Neural progenitor cell (in vitro differentiated cells): ENCODE data around the gene WDR70. TPM values are rescaled to one million over a fixed set of nuclear protein-coding genes. Genes with fewer than 3 reads are reported as not detected.
"Not testable (repeated sequence)": the region's sequence is repeated elsewhere in the genome, so short reads cannot be mapped to it uniquely, and the experiment has no call there.

Experiments
- DNase-seq: peaks from one replicate; pipeline ENCODE4 v3.0.0-alpha.2; 2016; ENCODE audit warnings: low spot score
- H2AFZ ChIP-seq: fragments of 200-600 bp; sonication (generic); replicated peaks from 2 replicates; pipeline ENCODE4 v1.6.1; 2016; ENCODE audit warnings: antibody characterized with exemption
- H3F3A ChIP-seq: fragments of 200-600 bp; sonication (generic); 2 replicates; pipeline ENCODE4 v1.6.1; 2016; ENCODE audit warnings: antibody characterized with exemption, low read depth
- H3K27ac ChIP-seq: fragments of 200-600 bp; sonication (generic); 2 replicates; pipeline ENCODE4 v1.5.1; 2016; ENCODE audit warnings: mild to moderate bottlenecking
- H3K27me3 ChIP-seq: fragments of 200-600 bp; sonication (generic); 2 replicates; pipeline ENCODE4 v1.6.1; 2016; ENCODE audit warnings: mild to moderate bottlenecking, moderate library complexity
- H3K36me3 ChIP-seq: fragments of 200-600 bp; sonication (generic); 2 replicates; pipeline ENCODE4 v1.5.1; 2016
- H3K4me1 ChIP-seq: fragments of 200-600 bp; sonication (generic); 2 replicates; pipeline ENCODE4 v1.6.1; 2016; ENCODE audit warnings: mixed run types
- H3K4me2 ChIP-seq: fragments of 200-600 bp; sonication (generic); 2 replicates; pipeline ENCODE4 v1.6.1; 2016
- H3K4me3 ChIP-seq: fragments of 200-600 bp; sonication (generic); 2 replicates; pipeline ENCODE4 v1.5.1; 2016
- H3K79me2 ChIP-seq: fragments of 200-600 bp; sonication (generic); 2 replicates; pipeline ENCODE4 v1.6.1; 2016; ENCODE audit warnings: low read depth
- H3K9ac ChIP-seq: fragments of 200-600 bp; sonication (generic); 2 replicates; pipeline ENCODE4 v1.6.1; 2016
- H3K9me3 ChIP-seq: fragments of 200-600 bp; sonication (generic); 2 replicates; pipeline ENCODE4 v1.5.1; 2016; ENCODE audit warnings: low read depth
- H4K20me1 ChIP-seq: fragments of 200-600 bp; sonication (generic); 2 replicates; pipeline ENCODE4 v1.6.1; 2016; ENCODE audit warnings: low read depth
- H3K27ac Mint-ChIP-seq: 3 replicates; pipeline ENCODE4 v1.8.0; 2021; ENCODE audit warnings: mixed read lengths
- H3K27me3 Mint-ChIP-seq: 2 replicates; pipeline ENCODE4 v1.8.0; 2022; ENCODE audit warnings: low read depth, mild to moderate bottlenecking, inconsistent platforms, moderate library complexity, mixed read lengths; ENCODE audit not compliant: insufficient read depth
- H3K36me3 Mint-ChIP-seq: 3 replicates; pipeline ENCODE4 v1.8.0; 2021; ENCODE audit warnings: mixed read lengths
- H3K4me1 Mint-ChIP-seq: 3 replicates; pipeline ENCODE4 v1.8.0; 2021; ENCODE audit warnings: mixed read lengths
- H3K4me3 Mint-ChIP-seq: 3 replicates; pipeline ENCODE4 v1.8.0; 2021; ENCODE audit warnings: mild to moderate bottlenecking, moderate library complexity, mixed read lengths
- H3K9me3 Mint-ChIP-seq: 3 replicates; pipeline ENCODE4 v1.8.0; 2020; ENCODE audit warnings: mixed read lengths
- EZH2 ChIP-seq: fragments of 200-600 bp; sonication (generic); IDR thresholded peaks from 2 replicates; pipeline ENCODE4 v1.6.1; 2017; ENCODE audit warnings: antibody characterized with exemption, mild to moderate bottlenecking, moderate library complexity
- EZH2phosphoT487 ChIP-seq: fragments of 200-600 bp; sonication (generic); IDR thresholded peaks from 2 replicates; pipeline ENCODE4 v1.6.1; 2017; ENCODE audit warnings: antibody characterized with exemption
- total RNA-seq: library from RNA; depleted of rRNA; stranded (reverse); fragments of >200 nt; gene quantifications from 2 replicates; pipeline ENCODE4 v1.2.3, GENCODE V29; 2015; ENCODE audit warnings: low replicate concordance
- TF ChIP-seq, protein P1 (sequence below): fragments of 200-600 bp; sonication (generic); IDR thresholded peaks from 2 replicates; pipeline ENCODE4 v1.5.1; 2017; ENCODE audit warnings: antibody characterized with exemption, mild to moderate bottlenecking

The WDR70 gene
- total RNA-seq, 1 donor from 2014 or later: 46.2 TPM

DNA sequence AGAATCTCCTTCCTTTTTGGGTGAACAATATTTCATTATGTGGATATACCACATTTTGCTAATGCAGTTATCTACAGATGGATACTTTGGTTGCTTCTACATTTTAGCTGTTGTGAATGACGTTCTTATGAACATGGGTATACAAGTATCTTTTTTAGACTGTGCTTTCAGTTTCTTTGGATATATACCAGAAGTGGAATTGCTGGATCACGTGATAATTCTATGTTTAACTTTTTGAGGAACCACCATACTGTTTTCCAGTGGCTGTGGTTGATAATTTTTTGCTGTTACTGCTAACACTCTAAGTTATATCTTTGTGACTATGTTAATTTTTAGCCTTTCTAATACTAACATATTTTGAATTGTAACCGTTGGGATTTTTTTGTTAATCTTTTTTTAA is 12.5 kb downstream of the WDR70 start:
- H3K36me3 ChIP-seq: no peaks in the 10 kb centered on the region
- no peak overlapping the region for H3K4me3 ChIP-seq
- H2AFZ ChIP-seq: no peak overlapping the region
- Mint-ChIP-seq H3K27me3 (no peaks in the 10 kb centered on the region), H3K4me1 (no peaks in the 10 kb centered on the region), H3K27ac (no peak overlapping the region), H3K4me3 (no peak overlapping the region), H3K9me3 (no peaks in the 10 kb centered on the region), H3K36me3 (peaks cover 10% of the 10 kb centered on the region)
- H3F3A ChIP-seq: no peaks in the 10 kb centered on the region
- no peaks in the 10 kb centered on the region for H3K9me3 ChIP-seq
- H3K4me1 ChIP-seq: no peaks in the 10 kb centered on the region
- DNase-seq: no peak
- TF ChIP-seq EZH2phosphoT487 (no peak), EZH2 (no peak)
- TF ChIP-seq, protein P1, sequence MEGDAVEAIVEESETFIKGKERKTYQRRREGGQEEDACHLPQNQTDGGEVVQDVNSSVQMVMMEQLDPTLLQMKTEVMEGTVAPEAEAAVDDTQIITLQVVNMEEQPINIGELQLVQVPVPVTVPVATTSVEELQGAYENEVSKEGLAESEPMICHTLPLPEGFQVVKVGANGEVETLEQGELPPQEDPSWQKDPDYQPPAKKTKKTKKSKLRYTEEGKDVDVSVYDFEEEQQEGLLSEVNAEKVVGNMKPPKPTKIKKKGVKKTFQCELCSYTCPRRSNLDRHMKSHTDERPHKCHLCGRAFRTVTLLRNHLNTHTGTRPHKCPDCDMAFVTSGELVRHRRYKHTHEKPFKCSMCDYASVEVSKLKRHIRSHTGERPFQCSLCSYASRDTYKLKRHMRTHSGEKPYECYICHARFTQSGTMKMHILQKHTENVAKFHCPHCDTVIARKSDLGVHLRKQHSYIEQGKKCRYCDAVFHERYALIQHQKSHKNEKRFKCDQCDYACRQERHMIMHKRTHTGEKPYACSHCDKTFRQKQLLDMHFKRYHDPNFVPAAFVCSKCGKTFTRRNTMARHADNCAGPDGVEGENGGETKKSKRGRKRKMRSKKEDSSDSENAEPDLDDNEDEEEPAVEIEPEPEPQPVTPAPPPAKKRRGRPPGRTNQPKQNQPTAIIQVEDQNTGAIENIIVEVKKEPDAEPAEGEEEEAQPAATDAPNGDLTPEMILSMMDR: no peak
- H3K27ac ChIP-seq: no peak overlapping the region
- H4K20me1 ChIP-seq: no peaks in the 10 kb centered on the region
- no peaks in the 10 kb centered on the region for H3K79me2 ChIP-seq
- no peak overlapping the region for H3K9ac ChIP-seq
- no peak overlapping the region for H3K4me2 ChIP-seq
- H3K27me3 ChIP-seq: no peaks in the 10 kb centered on the region

DNA sequence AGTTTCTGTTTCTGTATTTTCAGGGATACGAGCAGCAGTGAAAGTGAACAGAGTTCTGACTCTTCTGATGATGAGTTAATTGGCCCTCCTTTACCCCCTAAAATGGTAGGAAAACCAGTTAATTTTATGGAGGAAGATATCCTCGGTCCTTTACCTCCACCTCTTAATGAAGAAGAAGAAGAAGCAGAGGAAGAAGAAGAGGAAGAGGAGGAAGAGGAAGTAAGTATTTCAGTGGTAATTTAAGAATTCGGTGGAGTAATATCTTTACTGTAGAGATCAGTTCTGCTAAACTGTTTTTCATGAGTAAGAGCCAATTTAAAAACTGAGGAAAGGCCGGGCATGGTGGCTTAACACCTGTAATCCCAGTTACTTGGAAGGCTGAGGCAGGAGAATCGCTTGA is 17.2 kb downstream of the WDR70 start:
- no peaks in the 10 kb centered on the region for H3K9me3 ChIP-seq
- no peak overlapping the region for H2AFZ ChIP-seq
- no peaks in the 10 kb centered on the region for H3K27me3 Mint-ChIP-seq
- H3K9me3 Mint-ChIP-seq: no peaks in the 10 kb centered on the region
- H3K4me3 ChIP-seq: no peak overlapping the region
- no peak for DNase-seq
- H3K36me3 Mint-ChIP-seq: peaks cover 12% of the 10 kb centered on the region
- no peaks in the 10 kb centered on the region for H3K4me1 ChIP-seq
- TF ChIP-seq, protein P1: no peak
- TF ChIP-seq EZH2phosphoT487 (no peak), EZH2 (no peak)
- H3K36me3 ChIP-seq: peaks cover 3% of the 10 kb centered on the region
- H3K27ac Mint-ChIP-seq: no peak overlapping the region
- H3K79me2 ChIP-seq: no peaks in the 10 kb centered on the region
- no peak overlapping the region for H3K9ac ChIP-seq
- no peak overlapping the region for H3K4me3 Mint-ChIP-seq
- H3F3A ChIP-seq: no peaks in the 10 kb centered on the region
- no peak overlapping the region for H3K27ac ChIP-seq
- no peaks in the 10 kb centered on the region for H4K20me1 ChIP-seq
- H3K27me3 ChIP-seq: no peaks in the 10 kb centered on the region
- no peaks in the 10 kb centered on the region for H3K4me1 Mint-ChIP-seq
- no peak overlapping the region for H3K4me2 ChIP-seq

DNA sequence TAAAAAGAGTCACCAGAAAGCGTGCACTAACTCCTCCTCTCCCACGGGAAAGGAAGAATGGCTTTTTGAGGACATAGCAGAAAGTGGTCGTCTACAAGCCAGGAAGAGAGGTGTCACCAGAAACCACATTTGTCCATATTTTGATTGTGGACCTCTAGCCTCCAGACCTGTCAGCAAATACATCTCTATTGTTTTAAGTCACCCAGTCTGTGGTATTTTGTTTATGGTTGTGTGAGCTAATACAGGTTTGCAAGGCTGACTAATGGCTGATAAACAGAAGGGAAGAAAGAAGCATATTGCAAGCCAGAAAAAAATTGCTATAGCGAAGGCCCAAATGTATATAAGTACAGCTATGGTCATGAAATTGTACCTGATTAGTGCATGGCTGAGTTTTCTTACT is 21.4 kb downstream of the WDR70 start:
- H3K4me1 Mint-ChIP-seq: no peaks in the 10 kb centered on the region
- Histone ChIP-seq H3K9me3 (no peaks in the 10 kb centered on the region), H3F3A (no peaks in the 10 kb centered on the region), H3K36me3 (peaks cover 3% of the 10 kb centered on the region), H2AFZ (no peak overlapping the region), H3K4me3 (no peak overlapping the region), H3K27me3 (no peaks in the 10 kb centered on the region), H3K27ac (no peak overlapping the region), H3K79me2 (no peaks in the 10 kb centered on the region), H3K9ac (no peak overlapping the region), H3K4me1 (no peaks in the 10 kb centered on the region), H3K4me2 (no peak overlapping the region), H4K20me1 (no peaks in the 10 kb centered on the region)
- TF ChIP-seq, protein P1: no peak
- H3K27me3 Mint-ChIP-seq: no peaks in the 10 kb centered on the region
- H3K4me3 Mint-ChIP-seq: no peak overlapping the region
- DNase-seq: no peak
- no peak overlapping the region for H3K27ac Mint-ChIP-seq
- peaks cover 12% of the 10 kb centered on the region for H3K36me3 Mint-ChIP-seq
- H3K9me3 Mint-ChIP-seq: no peaks in the 10 kb centered on the region

DNA sequence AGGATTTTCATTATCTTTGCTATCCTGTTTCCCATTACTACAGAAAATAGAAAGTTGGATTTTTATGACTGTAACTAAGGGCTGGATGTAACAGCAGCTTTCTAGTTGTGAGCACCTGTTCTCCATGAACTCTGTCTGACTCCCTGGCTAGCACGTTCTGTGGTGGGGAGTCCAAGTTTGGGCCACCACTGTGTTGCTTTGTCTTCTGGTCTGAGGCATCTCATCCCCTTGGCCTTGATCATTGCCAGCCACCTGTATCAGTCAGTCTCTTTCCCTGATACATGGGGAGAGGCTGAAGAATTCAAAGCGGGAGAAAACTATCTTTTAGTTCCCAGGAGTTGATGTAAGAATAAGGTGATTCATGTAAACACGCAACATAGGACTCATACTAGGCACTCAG is 33.4 kb downstream of the WDR70 start:
- no peak for DNase-seq
- H3K27ac ChIP-seq: no peak overlapping the region
- Mint-ChIP-seq H3K9me3 (no peaks in the 10 kb centered on the region), H3K36me3 (peaks cover 10% of the 10 kb centered on the region), H3K27me3 (no peaks in the 10 kb centered on the region), H3K4me1 (no peaks in the 10 kb centered on the region), H3K4me3 (no peak overlapping the region), H3K27ac (no peak overlapping the region)
- TF ChIP-seq EZH2 (no peak), EZH2phosphoT487 (no peak)
- TF ChIP-seq, protein P1: no peak
- no peak overlapping the region for H3K4me2 ChIP-seq
- no peak overlapping the region for H3K4me3 ChIP-seq
- peaks cover 4% of the 10 kb centered on the region for H4K20me1 ChIP-seq
- no peaks in the 10 kb centered on the region for H3K36me3 ChIP-seq
- no peak overlapping the region for H3K9ac ChIP-seq
- H3F3A ChIP-seq: no peaks in the 10 kb centered on the region
- H3K9me3 ChIP-seq: no peaks in the 10 kb centered on the region
- H3K79me2 ChIP-seq: no peaks in the 10 kb centered on the region
- H2AFZ ChIP-seq: no peak overlapping the region
- no peaks in the 10 kb centered on the region for H3K27me3 ChIP-seq
- H3K4me1 ChIP-seq: no peaks in the 10 kb centered on the region

DNA sequence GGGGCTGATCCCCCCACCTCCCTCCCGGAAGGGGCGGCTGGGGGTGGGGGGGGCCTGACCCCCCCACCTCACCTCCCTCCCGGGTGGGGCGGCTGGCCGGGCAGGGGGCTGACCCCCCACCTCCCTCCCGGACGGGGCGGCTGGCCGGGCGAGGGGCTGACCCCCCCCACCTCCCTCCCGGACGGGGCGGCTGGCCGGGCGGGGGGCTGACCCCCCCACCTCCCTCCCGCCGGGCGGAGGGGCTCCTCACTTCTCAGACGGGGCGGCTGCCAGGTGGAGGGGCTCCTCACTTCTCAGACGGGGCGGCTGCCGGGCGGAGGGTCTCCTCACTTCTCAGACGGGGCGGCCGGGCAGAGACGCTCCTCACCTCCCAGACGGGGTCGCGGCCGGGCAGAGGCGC is 36.3 kb downstream of the WDR70 start:
- H3K4me3 Mint-ChIP-seq, H3K4me2 ChIP-seq, DNase-seq, H3K79me2 ChIP-seq, H3K9me3 ChIP-seq, H3K9me3 Mint-ChIP-seq, H3K4me1 ChIP-seq, H3F3A ChIP-seq, H3K27me3 Mint-ChIP-seq, H3K27ac Mint-ChIP-seq, H2AFZ ChIP-seq, H4K20me1 ChIP-seq, H3K36me3 ChIP-seq, H3K27me3 ChIP-seq, H3K4me1 Mint-ChIP-seq, H3K4me3 ChIP-seq, H3K9ac ChIP-seq, H3K27ac ChIP-seq: not testable (repeated sequence)
- peaks cover 10% of the 10 kb centered on the region for H3K36me3 Mint-ChIP-seq
